Measurements from ENCODE around the gene TRAF3.

TRAF3 gene

DNA sequence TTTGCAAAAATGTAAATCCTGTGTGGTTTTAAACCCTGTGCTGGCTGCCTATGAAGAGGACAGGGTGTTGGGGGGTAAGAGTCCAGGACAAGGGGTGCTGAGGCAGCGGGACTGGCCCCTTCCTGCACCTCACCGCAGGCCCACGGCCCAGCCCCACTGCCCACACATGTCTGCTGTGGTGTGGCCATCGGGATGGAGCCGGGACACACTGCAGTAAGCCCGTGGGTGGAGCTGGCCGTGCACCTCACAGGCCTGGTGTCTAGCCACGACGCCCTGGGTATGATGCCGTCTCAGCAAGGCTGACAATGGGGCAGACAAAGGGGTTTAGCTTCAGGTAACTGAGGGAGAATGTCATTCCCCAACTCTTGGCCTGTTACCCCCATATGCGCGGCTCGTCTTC is 164.8 kb downstream of the TRAF3 start:
- DNase-seq = no peak

DNA sequence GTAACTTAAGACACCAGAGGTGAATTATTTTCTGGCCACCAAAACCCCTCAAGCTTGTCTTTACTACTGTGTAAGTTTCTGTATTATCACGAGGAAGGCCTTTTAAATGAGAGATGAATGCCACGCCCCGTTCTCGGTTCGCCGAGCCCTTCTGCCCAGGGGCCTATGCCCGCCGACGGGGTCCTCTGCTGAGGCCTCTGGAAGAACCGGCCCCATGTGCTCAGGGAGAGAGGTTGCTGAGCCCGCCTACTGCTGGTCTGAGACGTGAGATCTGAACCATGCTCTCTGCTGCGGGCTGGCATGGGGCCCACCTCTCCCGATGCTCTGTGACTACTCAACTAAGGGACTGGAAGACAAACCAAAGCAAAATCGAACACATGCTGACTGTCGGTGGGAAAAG is 166.2 kb downstream of the TRAF3 start:
- no peak for DNase-seq

DNA sequence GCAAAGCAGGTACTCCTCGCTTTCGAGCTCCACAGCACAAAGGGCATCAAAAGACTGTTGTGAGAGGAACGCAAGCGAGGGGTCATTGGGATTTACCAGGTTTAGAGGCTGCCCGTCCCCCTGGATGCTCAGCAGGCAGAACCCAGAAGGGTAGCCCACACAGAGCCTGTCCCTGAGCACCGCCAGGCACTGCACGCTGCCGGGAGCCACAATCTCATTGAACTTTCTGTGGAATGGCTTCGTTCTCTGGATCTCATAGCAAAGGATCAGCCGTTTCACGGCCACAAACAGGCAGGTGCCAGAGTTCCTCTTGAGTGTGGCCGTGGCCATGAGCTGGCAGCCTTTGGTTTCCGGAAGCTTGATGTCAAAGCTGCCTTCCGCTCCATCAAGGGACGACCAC is 166.7 kb downstream of the TRAF3 start:
- no peak for DNase-seq

DNA sequence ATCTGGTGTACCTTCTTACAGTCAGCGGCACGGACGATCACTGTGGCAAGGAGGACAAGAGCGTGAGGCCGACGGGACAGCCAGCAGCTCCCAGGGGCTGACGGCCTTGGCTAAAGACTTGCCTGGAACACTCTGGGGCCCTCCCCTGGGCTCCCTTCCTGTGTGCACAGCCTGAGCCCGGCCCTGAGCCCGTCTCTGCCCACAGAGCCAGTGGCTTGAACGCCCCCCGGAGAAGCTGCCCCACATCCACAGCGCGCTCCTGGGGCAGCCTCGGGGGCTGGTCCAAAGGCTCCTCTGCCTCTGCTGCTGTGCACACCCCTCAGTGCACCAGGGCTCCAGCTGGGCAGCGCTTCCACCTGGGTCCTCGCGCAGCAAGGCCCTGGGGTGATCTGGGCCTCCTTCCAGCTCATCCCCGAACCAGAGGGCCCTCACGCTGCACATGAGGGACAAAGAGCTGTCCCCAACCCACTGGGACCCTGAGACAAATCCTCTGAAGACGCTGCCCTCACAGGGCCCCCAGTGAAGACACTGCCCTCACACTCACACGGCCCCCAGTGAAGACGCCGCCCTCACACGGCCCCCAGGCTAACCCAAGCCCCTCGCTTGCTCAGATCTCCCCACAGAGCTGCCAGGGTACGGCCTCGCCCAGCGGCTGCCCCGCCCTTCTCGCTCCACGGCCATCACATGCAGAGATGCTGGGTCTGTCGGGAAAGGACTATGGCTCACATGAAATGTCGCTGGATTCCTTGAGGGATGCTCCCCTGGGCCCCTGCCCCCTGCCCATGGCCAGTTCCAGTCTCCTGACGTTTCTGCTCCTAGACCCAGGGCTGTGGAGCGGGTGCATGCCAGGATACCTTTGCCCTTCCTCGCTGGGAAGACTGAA is 167.4 kb downstream of the TRAF3 start:
- DNase-seq = no peak

DNA sequence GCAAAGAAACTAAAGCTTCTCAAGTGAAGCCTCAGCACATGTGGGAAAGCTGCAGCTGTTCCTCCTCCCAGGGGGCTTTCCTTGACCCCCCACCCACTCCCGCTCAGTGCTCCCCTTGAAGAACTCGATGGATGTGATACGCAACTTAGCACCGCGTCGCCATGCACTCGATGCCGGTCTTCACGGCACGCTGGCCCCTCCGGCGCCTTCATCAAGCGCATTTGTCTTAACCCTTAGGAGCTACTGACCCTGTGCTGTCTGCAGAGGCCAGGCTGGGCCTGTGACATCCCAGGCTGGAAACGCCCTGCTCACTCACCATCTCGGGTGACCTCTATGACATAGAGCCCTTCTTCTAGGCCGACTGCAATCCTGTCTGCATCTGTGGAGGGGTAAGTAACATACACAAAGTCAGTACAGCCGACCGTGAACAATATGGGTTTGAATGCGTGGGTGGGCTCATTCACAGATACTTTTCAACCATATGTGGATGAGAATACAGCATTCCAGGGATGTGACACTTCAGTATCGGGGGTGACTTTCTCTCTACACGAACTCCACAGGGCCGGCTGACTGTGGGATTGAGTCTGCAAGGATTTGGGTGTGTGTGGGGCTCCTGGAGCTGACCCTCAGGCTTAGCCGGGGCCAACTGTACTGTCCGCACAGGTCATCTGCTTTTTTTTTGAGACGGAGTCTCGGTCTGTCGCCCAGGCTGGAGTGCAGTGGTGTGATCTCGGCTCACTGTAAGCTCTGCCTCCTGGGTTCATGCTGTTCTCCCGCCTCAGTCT is 168.3 kb downstream of the TRAF3 start:
- DNase-seq = no peak

DNA sequence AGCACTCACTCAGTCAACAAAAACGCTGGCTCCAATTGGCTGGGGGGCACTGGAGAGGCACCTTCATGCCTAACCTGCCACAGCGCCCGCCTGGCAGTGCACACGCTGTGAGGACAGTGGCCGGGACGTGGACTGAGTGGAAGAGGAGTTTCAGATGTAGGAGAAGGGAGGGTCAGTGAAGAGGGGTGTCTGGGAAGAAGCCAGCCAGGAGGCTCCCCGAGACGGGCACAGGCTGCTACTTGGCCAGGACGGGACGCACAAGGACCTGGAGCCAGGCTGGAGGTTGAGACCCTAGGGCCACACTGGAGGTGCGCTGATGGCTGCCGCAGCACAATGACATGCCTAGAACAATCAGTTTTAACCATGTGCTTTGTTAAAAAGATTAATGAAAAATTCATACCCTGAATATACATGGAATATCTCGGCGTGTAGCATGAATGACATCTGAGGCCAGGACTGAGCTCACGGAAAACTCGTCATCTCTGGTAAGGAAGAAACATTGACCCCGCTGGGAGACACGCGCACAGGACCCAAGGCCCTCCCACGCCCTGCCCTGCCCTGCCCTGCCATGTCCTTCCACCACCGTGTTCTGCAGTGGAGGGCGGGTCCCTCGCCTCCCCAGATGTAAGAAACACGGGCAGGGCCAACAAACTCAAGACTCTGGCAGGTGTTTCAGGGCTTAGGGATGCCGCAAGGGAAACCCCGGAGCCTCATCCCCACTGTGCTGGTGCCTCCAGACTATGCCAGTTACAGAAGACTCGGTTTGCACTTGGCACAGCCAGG is 170.3 kb downstream of the TRAF3 start:
- DNase-seq = no peak

DNA sequence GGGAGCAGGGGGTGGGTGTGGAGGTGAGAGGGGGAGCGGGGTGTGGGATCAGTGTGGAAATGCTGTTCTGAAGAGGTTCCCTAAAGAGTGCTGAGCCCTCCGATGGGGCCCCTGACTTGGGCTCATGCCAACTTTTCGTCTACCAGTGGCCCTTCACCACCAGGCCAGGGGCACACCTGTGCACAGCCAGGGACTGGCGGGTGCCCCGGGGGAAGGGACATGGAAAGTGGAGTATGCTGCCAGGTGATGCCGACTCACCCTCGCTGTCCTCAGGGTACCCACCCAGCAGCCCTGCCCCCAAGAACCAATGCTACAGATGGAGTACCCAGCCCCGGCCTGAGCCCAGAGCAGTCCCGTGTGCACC is 171.4 kb downstream of the TRAF3 start:
- DNase-seq = no peak

DNA sequence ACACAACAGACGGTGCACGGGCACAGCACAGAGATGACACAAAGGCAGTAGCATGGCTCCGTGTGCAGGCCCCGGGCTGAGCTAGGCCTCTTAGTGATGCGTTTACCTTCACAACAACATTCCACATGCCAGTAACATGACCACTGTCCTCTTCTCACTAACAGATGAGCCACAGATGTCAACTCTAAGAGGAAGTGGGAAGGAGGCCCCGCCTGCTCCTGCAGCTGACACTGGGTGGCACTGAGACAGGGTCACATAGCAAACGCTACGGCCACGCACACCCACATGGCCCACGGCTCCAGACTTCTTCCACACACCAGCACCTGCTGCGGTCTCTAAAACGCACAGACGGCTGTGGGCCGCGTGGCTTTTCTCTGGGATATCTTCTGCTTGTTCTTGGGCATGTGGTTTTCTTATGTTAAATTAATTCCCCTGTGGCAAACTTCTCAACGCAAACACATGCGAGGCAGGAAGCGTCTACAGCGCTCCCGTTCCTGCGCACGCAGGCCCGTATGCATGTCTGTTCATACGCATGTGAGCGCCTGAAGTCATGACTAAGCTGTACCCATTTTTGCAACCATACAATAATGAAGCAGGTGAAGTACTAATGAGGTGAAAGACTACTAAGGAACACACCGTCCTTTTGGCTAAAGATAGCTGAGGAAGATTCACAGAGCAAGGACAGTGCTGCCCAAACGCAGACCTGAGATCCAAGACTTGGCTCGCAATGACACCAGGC is 172.0 kb downstream of the TRAF3 start:
- peak in 1 of 2 experiments; percentile 17 for DNase-seq

DNA sequence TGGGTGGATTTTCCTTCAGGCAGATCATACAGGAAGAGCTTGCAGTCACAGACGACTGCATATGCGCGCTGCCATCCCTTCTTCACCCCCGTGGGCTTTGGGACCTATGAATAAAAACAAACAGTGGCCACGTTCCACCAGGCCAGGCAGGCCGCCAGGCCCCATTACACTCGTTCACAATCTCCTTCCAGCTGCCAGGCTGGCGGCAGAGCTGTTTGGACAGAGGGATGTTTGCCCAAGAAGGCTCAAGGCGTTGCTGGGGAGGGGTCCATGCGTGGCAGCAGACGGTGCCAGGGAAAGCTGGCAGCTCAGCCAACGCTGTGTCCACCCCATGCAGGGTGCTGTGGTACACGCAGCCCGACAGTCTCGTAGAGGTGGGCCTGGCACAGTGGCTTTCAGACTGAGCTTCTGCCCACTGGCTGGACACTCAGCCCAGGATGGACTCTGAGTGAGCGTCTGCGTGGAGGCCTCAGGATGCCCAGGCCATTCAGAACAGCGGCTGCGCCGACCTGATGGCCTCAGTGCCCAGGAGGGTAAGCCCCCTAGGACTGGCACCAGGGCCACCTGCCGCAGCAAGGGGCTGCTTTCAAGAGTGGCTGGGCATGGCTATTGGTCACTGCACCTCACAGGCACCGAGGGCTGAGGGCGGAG is 172.7 kb downstream of the TRAF3 start:
- no peak for DNase-seq

DNA sequence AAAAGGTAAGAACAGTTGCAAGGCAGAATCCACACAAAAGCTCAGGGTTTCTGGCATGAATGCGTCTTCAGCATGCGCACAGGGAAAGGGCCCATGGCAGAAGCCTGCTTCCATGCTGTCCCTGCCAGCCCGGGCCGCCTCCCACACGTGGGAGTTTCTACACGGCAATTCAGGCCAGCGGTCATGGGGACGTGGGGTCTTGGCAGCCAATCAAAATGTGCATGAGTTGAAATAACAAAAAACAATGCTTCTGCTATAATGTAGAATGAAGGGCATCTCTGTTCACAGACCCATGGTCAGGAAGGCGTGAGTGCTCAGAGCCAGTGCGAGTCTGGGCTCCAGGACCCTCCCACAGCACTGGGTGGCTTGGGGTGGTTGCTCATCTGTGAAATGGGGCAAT is 173.8 kb downstream of the TRAF3 start:
- no peak for DNase-seq

DNA sequence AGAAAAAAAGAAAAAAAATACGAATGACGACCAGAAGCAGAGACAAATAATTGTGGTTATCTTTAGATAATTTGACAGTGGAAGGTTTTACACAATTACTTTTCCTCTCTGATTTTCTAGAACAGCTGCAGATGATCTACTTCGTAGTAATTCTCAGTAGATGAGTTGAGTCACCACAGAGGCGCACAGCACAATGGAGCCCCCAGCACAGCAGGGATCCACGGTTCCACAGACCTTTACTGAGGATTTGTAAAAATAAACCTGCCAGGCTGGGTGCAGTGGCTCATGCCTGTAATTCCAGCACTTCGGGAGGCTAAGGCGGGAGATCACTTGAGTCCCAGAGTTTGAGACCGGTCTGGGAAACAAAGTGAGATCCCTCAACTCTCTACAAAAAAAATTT is 174.6 kb downstream of the TRAF3 start:
- DNase-seq = no peak

DNA sequence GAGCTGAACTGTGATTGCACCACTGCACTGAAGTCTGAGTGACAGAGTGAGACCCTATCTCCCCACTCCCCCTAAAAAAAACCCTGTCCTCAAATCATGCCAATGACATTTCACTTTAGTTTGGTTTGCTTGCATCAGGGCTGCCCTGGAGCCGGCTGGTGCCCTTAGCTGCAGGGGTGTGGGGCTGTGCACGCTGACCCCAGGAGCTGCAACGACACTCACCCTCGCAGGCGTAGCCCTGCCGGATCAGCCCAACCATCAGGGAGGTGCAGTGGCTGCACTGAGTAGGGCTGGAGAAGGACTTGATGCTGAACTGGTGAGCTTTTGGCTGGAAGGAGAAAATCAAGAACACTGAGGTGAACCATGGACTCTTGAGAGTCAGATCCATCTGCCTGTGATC is 175.0 kb downstream of the TRAF3 start:
- DNase-seq = no peak

DNA sequence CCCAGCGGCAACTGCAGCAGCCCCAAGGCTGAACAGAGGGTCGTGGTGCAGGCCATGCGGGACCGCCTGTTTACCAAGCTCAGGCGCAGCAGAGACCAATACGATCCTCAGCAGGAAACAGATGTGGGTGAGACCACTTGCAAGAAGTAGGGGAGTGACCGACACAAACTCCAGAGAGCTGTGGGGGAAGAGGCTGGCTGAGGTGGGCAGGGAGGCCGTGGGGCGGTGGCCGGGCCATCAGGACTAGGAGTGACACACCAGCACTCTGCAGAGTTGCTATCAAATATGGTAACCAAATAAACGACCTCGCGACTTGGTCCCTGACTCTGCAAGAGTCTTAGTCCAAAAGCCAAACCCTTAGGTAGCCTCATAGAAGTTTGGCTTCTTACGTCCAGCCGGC is 175.9 kb downstream of the TRAF3 start:
- DNase-seq = no peak

DNA sequence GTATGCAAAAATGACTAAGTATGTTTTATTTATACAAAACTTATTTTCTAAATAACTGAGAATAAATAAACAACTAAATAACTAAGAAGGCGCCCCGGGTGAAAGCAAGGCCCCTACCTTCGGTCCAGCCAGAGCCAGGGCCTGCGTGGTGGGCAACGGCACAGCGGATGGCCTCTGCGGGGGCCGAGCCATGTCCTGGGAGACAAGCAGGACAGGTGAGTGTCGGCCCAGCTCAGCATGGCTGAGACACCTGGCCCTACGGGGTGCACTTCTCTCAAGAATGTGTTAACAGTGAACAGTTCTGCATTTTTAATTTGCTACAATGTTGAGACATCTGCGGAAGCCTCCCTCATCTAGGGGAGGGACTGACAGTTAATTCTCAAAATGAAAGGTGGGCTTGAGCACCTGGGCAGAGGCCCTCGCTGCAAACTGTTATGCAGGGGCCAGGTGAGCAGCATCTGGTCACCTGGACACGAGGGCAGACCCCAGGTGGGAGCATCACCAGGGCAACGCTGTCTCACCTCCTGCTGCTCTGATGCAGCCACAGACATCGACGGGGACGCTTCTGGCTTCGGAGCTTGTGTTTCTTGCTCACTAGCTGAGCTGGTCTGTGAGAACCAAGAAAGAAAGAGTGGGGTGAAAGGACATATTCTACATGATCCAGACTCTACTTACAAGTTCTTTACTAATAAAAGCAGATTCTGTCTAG is 177.0 kb downstream of the TRAF3 start:
- no peak for DNase-seq

DNA sequence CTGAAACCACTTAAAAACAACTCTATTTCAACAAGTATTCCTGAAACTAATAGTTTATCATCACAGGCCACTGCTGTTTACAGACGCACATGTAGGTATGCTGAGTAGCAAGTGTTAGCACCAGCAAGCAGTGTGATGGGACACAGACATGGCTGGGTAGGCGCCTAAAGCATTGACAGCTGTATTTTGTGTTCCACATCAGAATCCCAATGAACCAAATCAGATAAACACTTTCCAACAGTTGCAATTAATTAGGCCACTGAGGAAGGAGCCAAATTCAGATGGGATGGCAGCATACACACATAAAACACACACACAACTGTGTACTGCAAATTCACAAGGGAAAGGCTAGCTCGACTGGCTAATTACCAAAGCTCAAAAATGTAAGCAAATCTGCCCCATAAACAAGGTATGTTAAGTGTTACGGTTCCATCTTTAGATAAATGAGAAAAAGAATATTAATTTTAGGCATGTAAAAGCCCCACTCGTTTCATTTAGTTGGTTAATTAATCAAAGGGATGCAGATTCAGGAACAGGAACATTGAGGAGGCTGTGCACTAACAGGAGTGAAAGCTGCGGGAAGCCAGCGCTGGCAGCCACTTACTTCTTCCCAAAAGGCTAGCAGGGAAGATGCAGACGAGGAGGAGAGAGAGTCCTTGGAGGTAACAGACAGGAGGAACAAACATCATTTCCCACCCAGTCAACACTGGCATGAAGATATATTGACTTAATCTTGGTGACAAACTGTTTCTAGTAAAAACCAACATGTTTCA is 178.6 kb downstream of the TRAF3 start:
- no peak for DNase-seq

DNA sequence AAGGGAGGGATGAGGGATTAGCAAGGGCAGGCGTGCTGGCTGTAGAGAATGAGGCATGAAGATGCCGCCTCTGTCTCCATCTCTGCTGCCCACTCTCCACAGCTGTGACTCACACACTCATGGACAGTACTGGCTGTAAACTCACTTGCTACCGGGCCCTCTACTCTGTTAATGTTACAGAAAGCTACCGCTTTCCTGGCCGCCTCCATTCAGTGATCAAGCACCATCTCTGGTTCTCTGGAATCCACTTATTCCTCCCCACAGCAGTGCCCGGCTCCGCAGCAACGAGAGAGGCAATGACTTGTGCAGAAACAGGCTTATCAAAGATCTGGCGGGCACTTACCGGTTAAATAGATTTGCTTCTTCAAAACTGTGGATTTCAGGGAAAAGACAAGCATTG is 180.0 kb downstream of the TRAF3 start:
- no peak for DNase-seq

DNA sequence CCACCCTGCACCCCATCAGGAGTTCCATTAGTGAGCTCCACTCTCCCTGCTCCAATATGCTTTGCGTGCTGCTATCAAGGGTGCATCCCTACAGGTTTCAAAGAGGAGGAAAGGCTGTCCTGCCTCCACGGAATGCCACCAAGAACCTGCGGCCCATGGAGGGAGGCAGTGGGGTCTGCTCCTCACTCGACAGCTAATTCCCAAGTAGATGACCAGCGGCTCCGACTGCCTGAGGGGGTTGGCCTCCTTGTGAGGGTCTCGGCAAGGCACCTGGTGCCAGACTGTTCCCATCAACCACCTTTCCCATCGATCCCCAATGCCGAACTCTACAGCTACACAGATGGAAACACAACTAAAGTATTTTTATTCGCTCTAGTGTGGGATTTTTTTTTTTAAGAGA is 181.2 kb downstream of the TRAF3 start:
- DNase-seq = no peak
